Esophagus muscularis mucosa (tissue), 4 donors: ENCODE results near the gene WAC. TPM values are rescaled to one million over a fixed set of nuclear protein-coding genes. Genes with fewer than 3 reads are reported as not detected.

ENCODE experiments used
- DNase-seq: peaks from one replicate; pipeline ENCODE4 v3.0.0-alpha.2; 2017; ENCODE audit errors: extremely low spot score
- H3K27ac ChIP-seq, 4 donors: fragments of 200-600 bp; sonication (generic); replicated peaks in 1 of 4; 1 replicate in 3 of 4; 2 replicates in 1 of 4; pipeline ENCODE4 v1.5.1; 2016 to 2019; ENCODE audit warnings: mild to moderate bottlenecking in 1 of 4
- H3K27me3 ChIP-seq, 4 donors: fragments of 200-600 bp; sonication (generic); one replicate each; pipeline versions ENCODE4 v1.5.1 to v1.6.0; 2016 to 2019
- H3K36me3 ChIP-seq, 4 donors: fragments of 200-600 bp; sonication (generic); one replicate each; pipeline ENCODE4 v1.5.1; 2016 to 2019
- H3K4me1 ChIP-seq, 4 donors: fragments of 200-600 bp; sonication (generic); one replicate each; pipeline ENCODE4 v1.5.1; 2016 to 2019
- H3K4me3 ChIP-seq, 4 donors: fragments of 200-600 bp; sonication (generic); 1 replicate in 2 of 4; 2 replicates in 2 of 4; pipeline ENCODE4 v1.5.1; 2016 to 2019; ENCODE audit warnings: mild to moderate bottlenecking in 4 of 4, moderate library complexity in 1 of 4
- H3K9me3 ChIP-seq, 4 donors: fragments of 200-600 bp; sonication (generic); 1 replicate in 3 of 4; 2 replicates in 1 of 4; pipeline ENCODE4 v1.5.1; 2016 to 2019
- EP300 ChIP-seq: sonication (generic); formaldehyde crosslinking; IDR thresholded peaks from one replicate; pipeline ENCODE4 v1.6.1; 2017; ENCODE audit warnings: antibody characterized with exemption
- POLR2A ChIP-seq: fragments of 450-650 bp; IDR thresholded peaks from one replicate; pipeline ENCODE4 v1.6.1; 2017; ENCODE audit warnings: antibody characterized with exemption, moderate library complexity, mild to moderate bottlenecking, low read depth
- POLR2AphosphoS5 ChIP-seq, 2 donors: sonication (generic); formaldehyde crosslinking; IDR thresholded peaks; one replicate each; pipeline ENCODE4 v1.6.1; 2017; ENCODE audit warnings: antibody characterized with exemption in 2 of 2
- WGBS: methylation state at CpG from one replicate; pipeline ENCODE4 v1.1.5; 2018; 5-methylcytosine and 5-hydroxymethylcytosine counted together
- intact Hi-C: fragments of 100-400 bp; cut with DNase I; formaldehyde crosslinking; loops from one replicate; pipeline ENCODE4 v1.15.1; 2023
- total RNA-seq, 4 donors: library from RNA; depleted of rRNA; stranded (reverse); fragments of >200 nt; gene quantifications; one replicate each; pipeline versions ENCODE4 v1.1.0 to v1.2.1, GENCODE V29; 2016
- TF ChIP-seq, protein P1 (sequence below), 3 experiments: fragments of 200-600 bp in 2 of 3; fragments of 450-650 bp in 1 of 3; sonication (generic) in 2 of 3; IDR thresholded peaks; one replicate each; pipeline ENCODE4 v1.5.1; 2017 to 2019; ENCODE audit warnings: antibody characterized with exemption in 3 of 3, mild to moderate bottlenecking in 2 of 3, moderate library complexity in 1 of 3

Gene WAC
- total RNA-seq, 4 donors from 2014 or later = 115 to 157 (median 135) TPM

DNA sequence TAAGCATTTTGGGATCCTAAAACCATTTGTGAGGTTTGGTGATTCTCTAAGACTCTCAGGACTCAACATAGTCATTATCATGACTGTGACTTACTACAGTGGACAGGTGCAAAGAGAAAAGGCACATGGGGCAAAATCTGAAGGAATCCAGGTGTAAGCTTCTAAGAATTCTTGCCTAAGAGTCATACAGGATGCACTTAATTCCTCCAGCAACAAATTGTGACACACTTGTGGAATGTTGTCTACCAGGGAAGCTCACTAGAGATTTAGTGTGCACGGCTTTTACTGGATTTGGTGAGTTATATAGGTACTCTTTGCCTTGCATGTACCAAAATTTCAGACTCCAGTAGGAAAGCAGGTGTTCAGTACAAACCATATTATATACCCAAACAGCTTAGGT is 47.9 kb downstream of the WAC start:
- intact Hi-C loops = loop anchor here (5.0 to 10.0 kb wide), 2 partner anchors 34 to 146 kb away; no protein-coding TSS in a partner anchor
- Histone ChIP-seq H3K4me1 (peaks cover 57 to 75% (median 64%) of the 10 kb centered on the region in 4 donors), H3K4me3 (no peak overlapping the region), H3K36me3 (peaks cover 6 to 22% (median 16%) of the 10 kb centered on the region in 4 donors), H3K27me3 (no peaks in the 10 kb centered on the region), H3K27ac (no peak overlapping the region), H3K9me3 (no peaks in the 10 kb centered on the region)
- 91% methylated on average over 1 of the region's 1 CpG for WGBS
- TF ChIP-seq, protein P1, sequence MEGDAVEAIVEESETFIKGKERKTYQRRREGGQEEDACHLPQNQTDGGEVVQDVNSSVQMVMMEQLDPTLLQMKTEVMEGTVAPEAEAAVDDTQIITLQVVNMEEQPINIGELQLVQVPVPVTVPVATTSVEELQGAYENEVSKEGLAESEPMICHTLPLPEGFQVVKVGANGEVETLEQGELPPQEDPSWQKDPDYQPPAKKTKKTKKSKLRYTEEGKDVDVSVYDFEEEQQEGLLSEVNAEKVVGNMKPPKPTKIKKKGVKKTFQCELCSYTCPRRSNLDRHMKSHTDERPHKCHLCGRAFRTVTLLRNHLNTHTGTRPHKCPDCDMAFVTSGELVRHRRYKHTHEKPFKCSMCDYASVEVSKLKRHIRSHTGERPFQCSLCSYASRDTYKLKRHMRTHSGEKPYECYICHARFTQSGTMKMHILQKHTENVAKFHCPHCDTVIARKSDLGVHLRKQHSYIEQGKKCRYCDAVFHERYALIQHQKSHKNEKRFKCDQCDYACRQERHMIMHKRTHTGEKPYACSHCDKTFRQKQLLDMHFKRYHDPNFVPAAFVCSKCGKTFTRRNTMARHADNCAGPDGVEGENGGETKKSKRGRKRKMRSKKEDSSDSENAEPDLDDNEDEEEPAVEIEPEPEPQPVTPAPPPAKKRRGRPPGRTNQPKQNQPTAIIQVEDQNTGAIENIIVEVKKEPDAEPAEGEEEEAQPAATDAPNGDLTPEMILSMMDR (IDR thresholded peaks at IDR 0.05) = no peak
- TF ChIP-seq POLR2A = no peak
- no peak for TF ChIP-seq EP300
- TF ChIP-seq POLR2AphosphoS5 (IDR thresholded peaks at IDR 0.05) = no peak
- no peak for DNase-seq

DNA sequence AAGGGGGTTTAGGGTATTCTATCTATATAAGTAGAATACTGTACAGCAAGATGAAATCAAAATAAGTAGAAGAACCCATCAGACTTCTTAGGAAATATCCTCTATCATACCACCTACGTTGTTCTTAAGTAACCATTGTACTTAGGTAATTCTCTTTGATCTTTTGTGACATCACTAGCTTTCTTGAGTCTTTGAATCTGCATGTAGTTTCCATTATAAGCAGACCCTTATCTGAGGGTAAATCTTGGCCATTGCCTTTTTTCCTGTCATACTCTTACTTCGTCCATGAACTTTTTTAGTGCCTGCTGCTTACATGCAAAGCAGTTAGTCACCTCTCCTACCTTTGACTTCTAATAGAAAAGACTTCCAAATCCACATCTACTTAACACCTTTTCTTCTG is 49.0 kb downstream of the WAC start:
- intact Hi-C loops = loop anchor here (5.0 to 10.0 kb wide), 2 partner anchors 35 to 147 kb away; no protein-coding TSS in a partner anchor
- no peak overlapping the region for H3K27ac ChIP-seq
- no peaks in the 10 kb centered on the region for H3K9me3 ChIP-seq
- TF ChIP-seq POLR2A (no peak), EP300 (no peak), POLR2AphosphoS5 (IDR thresholded peaks at IDR 0.05) (no peak)
- TF ChIP-seq, protein P1 (IDR thresholded peaks at IDR 0.05) = no peak
- no peak for DNase-seq
- H3K36me3 ChIP-seq = peaks cover 6 to 22% (median 16%) of the 10 kb centered on the region in 4 donors
- H3K4me1 ChIP-seq = peaks cover 56 to 75% (median 62%) of the 10 kb centered on the region in 4 donors
- no peaks in the 10 kb centered on the region for H3K27me3 ChIP-seq
- WGBS = 79% methylated on average over 2 of the region's 2 CpGs
- no peak overlapping the region for H3K4me3 ChIP-seq

DNA sequence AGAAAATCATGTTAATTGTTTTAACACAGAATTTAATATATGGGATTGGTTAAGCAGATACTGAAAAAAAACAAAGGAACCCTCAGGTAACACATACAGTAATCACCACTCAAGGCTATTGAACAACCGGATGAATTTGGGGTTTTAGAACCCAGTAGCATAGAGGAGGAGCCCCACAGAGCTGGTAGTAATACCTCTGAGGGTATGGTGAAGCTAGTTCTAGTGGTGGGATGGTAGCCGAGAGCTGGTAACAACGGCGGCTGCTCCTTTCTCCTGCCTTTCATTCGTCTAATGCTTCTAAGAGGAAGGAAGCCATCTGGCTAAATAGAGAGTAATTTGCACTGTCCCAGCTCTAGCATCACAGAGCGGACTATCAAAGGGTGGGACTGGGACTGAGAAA is 52.2 kb downstream of the WAC start:
- Histone ChIP-seq H3K27ac (no peak overlapping the region), H3K36me3 (peaks cover 10 to 28% (median 21%) of the 10 kb centered on the region in 4 donors), H3K9me3 (no peaks in the 10 kb centered on the region), H3K27me3 (no peaks in the 10 kb centered on the region), H3K4me1 (peaks cover 46 to 72% (median 69%) of the 10 kb centered on the region in 4 donors), H3K4me3 (no peak overlapping the region)
- WGBS = 76% methylated on average over 6 of the region's 6 CpGs
- intact Hi-C loops = loop anchor here (10.0 kb wide), 1 partner anchor 150 kb away; no protein-coding TSS in a partner anchor
- TF ChIP-seq POLR2AphosphoS5 (IDR thresholded peaks at IDR 0.05) (no peak), POLR2A (no peak), EP300 (no peak)
- TF ChIP-seq, protein P1 (IDR thresholded peaks at IDR 0.05) = no peak
- DNase-seq = no peak

DNA sequence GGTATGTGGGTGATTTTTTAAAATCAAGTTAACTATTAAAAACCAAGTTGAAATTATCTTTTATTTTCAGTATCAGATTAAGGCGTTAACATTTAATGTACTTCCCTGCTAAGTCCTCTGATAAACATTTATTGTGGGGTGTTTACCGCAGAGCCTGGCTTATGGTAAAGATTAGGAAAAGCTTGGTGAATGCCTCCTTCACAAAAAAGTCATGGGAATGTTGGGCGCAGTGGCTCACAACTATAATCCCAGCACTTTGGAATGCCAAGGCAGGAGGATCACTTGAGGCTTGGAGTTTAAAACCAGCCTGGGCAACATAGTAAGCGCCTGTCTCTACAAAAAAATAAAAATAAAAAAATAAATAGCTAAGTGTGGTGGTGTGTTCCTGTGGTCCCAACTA is 53.3 kb downstream of the WAC start:
- no peaks in the 10 kb centered on the region for H3K27me3 ChIP-seq

More for the DNA sequence above, 53.3 kb downstream of the WAC start:
- 92% methylated on average over 4 of the region's 4 CpGs for WGBS
- no peak for DNase-seq
- Histone ChIP-seq H3K4me1 (peaks cover 42 to 67% (median 59%) of the 10 kb centered on the region in 4 donors), H3K4me3 (no peak overlapping the region), H3K9me3 (no peaks in the 10 kb centered on the region), H3K27ac (no peak overlapping the region), H3K36me3 (peaks cover 21 to 39% (median 32%) of the 10 kb centered on the region in 4 donors)
- intact Hi-C loops = loop anchor here (10.0 kb wide), 1 partner anchor 151 kb away; no protein-coding TSS in a partner anchor
- TF ChIP-seq POLR2A (no peak), EP300 (no peak), POLR2AphosphoS5 (IDR thresholded peaks at IDR 0.05) (no peak)
- TF ChIP-seq, protein P1 (IDR thresholded peaks at IDR 0.05) = no peak
